T47D (cell line): Measurements from ENCODE around the gene ALDH5A1.

Experiments
- DNase-seq, 2 experiments: peaks; one replicate each; pipeline versions ENCODE4 v3.0.0 to v3.0.0-alpha.2; 2011 to 2012; ENCODE audit warnings: low read depth in 1 of 2, low spot score in 1 of 2
- JUND ChIP-seq: IDR thresholded peaks from 2 replicates; pipeline ENCODE4 v1.6.1; 2012; ENCODE audit warnings: low read depth
- in situ Hi-C: cut with HindIII; loops from 2 replicates; pipeline ENCODE4 v1.10.0; 2016; ENCODE audit warnings: low sequenced_read_pairs, low pct_unique_long_range_greater_than_20kb

The ALDH5A1 gene

DNA sequence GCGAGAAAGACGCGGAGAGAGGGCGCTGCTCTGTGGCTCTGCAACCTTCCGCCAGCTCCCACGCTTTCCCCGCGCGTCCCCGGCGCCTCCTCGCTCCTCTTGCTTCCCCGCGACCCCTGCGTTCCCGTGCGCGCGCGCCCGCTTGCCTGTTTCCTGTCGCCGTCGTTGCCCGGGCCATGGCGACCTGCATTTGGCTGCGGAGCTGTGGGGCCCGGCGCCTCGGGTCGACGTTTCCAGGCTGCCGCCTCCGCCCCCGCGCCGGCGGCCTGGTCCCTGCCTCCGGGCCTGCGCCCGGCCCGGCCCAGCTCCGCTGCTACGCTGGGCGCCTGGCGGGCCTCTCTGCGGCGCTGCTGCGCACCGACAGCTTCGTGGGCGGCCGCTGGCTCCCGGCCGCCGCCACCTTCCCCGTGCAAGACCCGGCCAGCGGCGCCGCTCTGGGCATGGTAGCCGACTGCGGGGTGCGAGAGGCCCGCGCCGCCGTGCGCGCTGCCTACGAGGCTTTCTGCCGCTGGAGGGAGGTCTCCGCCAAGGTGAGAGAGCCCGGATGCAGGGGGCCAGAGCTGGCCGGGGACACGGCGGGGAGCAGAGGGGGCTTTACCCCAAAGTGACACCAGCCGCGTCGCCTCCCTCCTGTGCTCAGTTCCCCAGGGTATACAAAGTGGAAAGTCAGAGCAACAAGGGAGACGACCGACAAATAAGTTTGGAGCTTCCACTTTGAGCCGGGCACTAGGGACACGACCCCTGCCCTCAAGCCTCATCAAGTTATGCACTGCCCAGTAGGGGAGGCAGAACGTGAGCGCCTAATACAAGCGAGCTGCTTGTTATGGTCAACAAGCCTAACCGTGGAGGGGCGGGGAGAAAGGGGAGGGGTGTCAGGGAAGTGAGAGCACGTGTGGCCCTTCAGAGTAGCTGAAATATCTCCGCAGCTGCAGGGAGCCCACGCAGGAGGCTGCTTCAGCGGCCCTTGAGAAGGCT lies at the start of gene ALDH5A1:
ALDH5A1 (plus strand) TSS at position 149 of the 975 bp plus-strand sequence; CDS start at position 177, 28 bp downstream.
- peak; percentile 64 to 79 for DNase-seq
- in situ Hi-C loops = no loop called here
- no peak for TF ChIP-seq JUND

DNA sequence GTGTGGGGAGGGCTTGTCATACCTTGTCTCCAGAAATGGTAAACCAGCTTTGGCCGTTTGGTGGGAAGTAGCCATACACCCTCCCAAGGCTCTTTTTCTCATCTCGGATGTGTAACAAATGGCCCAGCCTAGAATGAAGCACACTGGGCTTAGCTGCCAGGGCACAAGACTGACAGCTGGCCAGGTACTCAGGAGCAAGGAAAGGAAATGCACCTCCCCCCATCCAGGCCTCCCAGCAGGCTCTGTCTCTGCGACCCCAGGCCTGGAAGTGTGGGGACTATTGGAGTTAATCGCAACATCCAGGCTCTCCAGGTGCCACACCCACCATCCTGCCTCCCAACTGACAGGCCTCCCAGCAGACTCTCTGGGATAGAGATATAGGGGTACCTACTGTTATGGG lies 49.1 kb upstream of the ALDH5A1 start:
- TF ChIP-seq JUND = no peak
- no peak for DNase-seq
- in situ Hi-C loops = no loop called here

DNA sequence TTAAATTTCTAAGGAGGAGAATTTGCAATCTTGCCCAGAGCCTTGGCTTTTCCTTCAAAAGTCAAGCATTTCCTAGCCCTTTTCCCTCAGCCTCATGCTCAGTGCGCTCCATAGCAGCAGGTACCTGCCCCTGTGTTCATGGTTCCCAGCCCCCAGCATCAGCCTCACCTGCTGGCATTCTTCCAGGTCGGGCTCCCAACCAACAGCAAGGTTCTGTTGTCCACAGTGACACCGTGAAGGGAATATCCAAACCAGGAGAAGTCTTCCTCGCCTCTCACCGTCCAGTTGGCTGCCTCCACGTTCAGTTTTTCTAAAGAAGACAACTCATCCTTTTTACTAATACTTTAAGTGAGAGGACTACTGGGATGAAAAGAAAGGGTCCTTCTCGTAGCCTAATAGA lies 48.1 kb upstream of the ALDH5A1 start:
- DNase-seq = no peak
- in situ Hi-C loops = no loop called here
- no peak for TF ChIP-seq JUND

DNA sequence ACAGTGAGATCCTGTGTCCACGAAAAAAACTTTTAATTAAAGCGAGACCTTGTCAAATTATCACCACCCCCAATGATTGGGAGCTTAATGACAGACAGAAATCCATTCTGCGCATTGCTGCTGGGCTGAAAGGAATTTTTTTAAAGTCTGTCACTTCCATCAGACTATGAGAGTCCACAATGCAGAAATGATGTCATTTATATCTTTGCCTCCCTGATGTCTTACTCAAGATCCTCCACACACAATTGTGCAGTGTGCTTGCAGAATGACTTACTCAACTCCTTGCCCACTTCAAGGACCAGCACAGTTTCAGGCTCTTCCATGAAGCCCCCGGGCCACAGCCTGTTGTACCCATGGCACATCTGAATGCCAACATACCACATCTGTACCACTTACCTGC lies 46.4 kb upstream of the ALDH5A1 start:
- TF ChIP-seq JUND = no peak
- DNase-seq = no peak
- in situ Hi-C loops = no loop called here

DNA sequence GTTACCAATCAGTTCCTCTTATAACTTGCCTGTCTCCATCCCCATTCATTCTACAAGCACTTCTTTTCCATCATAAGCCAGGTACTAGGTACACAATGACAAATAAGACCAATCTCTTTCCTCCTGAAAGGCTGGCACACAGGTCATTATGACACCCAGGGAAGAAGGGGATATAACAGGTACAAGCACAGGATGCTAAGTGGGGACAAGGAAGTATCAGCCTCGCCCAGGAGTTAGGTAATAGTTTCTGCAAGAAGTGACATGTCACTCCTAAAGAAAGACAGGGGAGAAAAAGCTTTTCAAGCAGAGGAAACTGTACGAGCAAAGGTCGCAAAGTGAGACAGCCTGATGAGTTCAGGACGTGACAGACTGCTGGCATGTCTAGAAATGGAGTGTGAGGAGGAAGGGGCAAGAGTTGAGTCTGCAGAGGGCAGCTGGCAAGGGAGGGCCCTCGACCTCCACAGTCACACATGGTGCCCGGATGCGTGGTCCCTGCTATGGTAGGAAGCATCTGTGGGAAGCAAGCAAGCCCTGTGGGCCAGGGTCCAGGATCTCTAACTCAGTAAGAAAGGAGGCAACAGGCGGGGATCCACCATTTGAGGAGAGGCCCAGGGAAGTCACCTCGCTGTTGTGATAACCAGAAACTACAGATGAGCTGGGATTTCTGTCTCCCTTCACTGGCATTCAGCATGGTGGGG lies 45.8 kb upstream of the ALDH5A1 start:
- no peak for TF ChIP-seq JUND
- in situ Hi-C loops = no loop called here
- no peak for DNase-seq

DNA sequence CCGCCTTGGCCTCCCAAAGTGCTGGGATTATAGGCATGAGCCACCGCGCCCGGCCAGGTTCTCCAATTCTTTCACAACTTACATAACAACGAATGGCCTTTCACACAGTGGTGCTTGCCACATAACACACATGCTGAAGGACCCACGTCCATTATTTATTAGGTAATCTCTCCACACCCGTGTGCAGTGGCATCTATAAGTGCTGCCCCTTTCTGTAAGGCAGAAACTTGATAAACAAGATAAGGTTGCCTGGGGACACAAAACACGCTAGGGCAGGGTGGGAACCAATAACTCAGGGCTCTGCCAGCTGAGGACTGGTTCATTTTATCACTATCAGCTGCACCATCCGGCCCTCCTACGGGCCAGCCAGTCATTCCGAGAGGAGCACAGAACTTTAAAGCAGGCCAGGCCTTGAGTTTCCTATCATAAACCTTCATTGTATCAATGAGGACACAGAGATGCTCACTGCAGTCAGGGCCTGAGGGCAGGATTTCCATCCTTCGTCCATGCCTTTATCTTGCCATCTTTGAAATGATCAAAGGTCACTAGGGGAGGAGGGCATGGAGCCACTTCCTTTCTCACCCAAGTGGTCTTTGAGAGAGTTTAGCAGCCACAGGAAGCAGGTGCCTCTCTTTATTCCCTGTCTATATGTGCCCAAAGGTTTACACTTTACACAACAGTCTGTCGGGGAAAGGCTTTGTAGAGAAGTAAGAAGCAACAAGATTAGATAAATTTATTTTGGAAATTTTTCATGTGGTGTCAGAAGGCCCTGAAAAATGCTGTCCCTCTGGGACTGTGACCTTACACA lies 43.0 kb upstream of the ALDH5A1 start:
- in situ Hi-C loops = no loop called here
- no peak for TF ChIP-seq JUND
- DNase-seq = no peak

DNA sequence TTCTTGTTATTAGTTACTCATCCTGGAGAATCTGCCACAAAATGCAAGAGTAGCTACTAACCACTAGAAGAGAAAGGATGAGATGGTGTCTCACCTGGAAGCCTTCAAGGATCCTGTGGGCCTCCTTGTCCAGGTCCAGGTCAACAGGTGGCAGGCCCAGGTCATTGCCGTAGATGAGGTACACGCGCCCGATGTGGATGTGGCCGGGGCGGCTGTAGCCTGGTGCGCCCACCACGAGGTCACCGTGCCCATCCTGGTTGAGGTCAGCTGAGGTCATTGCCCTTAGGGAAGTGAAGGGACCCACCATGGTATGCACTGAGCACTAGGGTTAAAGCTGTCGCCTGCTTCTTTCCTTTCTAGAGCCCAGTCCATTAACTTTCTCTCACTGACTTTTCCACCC lies 40.8 kb upstream of the ALDH5A1 start:
- TF ChIP-seq JUND = no peak
- in situ Hi-C loops = no loop called here
- DNase-seq = no peak

DNA sequence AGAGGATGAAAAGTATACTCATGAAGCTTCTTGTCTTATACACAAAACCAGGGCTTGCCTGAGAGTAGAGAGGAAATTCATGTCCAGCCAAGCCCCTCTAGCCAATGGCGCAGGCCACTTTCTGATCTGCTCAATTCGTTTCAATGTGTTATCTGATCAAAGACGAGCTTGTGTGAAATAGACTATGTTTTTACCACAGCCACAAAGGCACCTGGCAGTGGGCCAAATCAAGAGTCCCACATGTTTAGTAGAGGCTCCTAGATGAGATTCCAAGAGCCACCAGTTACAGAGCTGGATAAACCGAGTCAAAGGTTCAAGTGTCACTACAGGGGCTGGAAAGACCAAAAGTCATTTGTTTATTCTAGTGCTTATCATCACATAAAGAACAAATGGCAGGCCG lies 40.3 kb upstream of the ALDH5A1 start:
- DNase-seq = no peak
- in situ Hi-C loops = no loop called here
- no peak for TF ChIP-seq JUND

DNA sequence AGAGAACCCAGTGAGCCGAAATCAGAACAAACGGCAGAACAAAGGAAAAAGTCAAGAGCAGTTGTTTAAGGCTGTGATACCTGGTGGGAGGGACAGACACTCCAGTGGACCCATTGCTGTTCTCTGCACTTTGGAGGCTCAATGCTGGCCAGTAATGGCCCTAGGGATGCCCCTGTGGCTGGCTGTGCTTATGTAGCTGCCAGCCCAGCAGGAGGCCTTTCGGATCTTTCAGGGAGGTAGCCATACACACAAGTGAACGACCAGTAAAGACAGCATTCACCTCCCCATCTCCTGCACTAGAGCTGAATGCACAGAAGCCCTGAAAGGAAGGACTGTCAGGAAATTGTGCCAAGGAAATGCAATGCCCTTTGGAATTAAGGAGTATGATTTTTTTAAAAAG lies 39.7 kb upstream of the ALDH5A1 start:
- TF ChIP-seq JUND = no peak
- in situ Hi-C loops = no loop called here
- DNase-seq = no peak

DNA sequence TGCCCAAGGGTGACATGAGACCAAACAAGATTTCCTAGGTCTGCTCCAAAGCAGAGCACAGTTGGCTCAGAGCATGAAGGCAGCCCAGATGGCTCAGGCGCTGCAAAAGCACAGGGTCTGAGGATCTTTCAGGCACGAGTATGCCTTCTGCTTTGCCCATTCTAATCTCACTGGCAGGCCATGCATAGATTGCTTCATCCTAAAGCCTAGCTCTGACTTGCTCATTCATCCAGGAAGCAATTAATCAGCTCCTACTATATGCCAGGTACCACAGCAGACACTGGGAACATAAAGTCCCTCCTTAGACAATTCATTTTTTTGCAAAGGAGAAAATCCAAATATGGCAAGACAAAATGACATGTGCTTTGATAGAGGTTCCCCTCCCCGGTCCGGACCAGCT lies 36.6 kb upstream of the ALDH5A1 start:
- in situ Hi-C loops = no loop called here
- TF ChIP-seq JUND = no peak
- DNase-seq = no peak

DNA sequence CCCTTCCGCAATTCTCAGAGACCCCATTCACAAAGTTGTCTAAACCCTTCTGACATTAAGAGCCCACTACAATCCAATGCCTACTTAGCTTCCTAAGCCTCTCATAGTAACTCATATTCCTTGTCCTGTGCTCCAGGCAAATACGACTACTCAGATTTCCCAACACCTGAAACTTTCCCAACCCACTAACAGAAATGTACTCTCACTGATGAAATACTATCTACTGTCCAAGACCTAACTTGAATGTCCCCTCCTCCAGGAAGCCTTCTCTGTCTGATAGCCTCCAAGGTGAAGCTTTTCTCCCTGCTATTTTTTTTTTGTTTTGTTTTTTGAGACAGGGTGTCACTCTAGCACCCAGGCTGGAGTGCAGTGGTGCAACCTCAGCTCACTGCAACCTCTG lies 35.8 kb upstream of the ALDH5A1 start:
- no peak for TF ChIP-seq JUND
- in situ Hi-C loops = no loop called here
- DNase-seq = no peak

DNA sequence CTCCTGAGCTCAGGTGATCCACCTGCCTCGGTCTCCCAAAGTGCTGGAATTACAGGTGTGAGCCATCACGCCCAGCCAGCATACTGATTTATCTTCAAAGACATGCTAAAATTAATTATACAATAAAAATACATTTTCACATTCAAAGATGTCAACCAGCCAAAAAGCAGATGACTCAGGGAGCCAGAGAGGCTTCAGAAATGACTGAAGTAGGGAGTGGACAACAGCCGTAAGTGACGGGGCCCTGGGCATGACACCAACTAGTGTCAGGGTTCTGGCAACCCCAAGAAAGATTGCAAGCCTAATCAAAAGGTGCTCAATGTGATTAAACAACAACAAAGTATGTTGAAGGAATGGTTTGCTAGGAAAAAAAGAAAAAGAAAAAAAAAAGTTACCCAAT lies 33.8 kb upstream of the ALDH5A1 start:
- in situ Hi-C loops = no loop called here
- DNase-seq = no peak
- TF ChIP-seq JUND = no peak
